Smooth muscle cell (in vitro differentiated cells): ENCODE data around the gene PPFIBP1. TPM values are rescaled to one million over a fixed set of nuclear protein-coding genes. Genes with fewer than 3 reads are reported as not detected.
A peak's percentile ranks its signal among the peaks of the same experiment; 100 is the strongest.
"Not testable (repeated sequence)": the region's sequence is repeated elsewhere in the genome, so short reads cannot be mapped to it uniquely, and the experiment has no call there.

Experiments
- DNase-seq: peaks from one replicate; lab custom pipeline; 2025; ENCODE audit not compliant: unreplicated experiment; lab: John Stamatoyannopoulos, UW
- H2AFZ ChIP-seq: fragments of 200-600 bp; sonication (generic); 2 replicates; pipeline ENCODE4 v1.6.0; 2016; ENCODE audit warnings: antibody characterized with exemption, low read depth, mild to moderate bottlenecking
- H3F3A ChIP-seq: fragments of 200-600 bp; sonication (generic); 2 replicates; pipeline ENCODE4 v1.6.0; 2017; ENCODE audit warnings: antibody characterized with exemption, low read depth
- H3K27ac ChIP-seq: fragments of 200-600 bp; sonication (generic); 2 replicates; pipeline ENCODE4 v1.5.1; 2016; ENCODE audit warnings: low read depth, mild to moderate bottlenecking
- H3K27me3 ChIP-seq: fragments of 200-600 bp; sonication (generic); 2 replicates; pipeline ENCODE4 v1.6.1; 2016; ENCODE audit warnings: low read depth, mild to moderate bottlenecking
- H3K36me3 ChIP-seq: fragments of 200-600 bp; sonication (generic); 2 replicates; pipeline ENCODE4 v1.5.1; 2016; ENCODE audit warnings: low read depth
- H3K4me1 ChIP-seq: fragments of 200-600 bp; sonication (generic); 2 replicates; pipeline ENCODE4 v1.5.1; 2016; ENCODE audit warnings: low read depth
- H3K4me2 ChIP-seq: fragments of 200-600 bp; sonication (generic); 2 replicates; pipeline ENCODE4 v1.6.0; 2016; ENCODE audit warnings: mild to moderate bottlenecking
- H3K4me3 ChIP-seq: fragments of 200-600 bp; sonication (generic); 2 replicates; pipeline ENCODE4 v1.5.1; 2016; ENCODE audit warnings: mild to moderate bottlenecking
- H3K79me2 ChIP-seq: fragments of 200-600 bp; sonication (generic); 2 replicates; pipeline ENCODE4 v1.6.0; 2016; ENCODE audit warnings: low read depth, mild to moderate bottlenecking
- H3K9ac ChIP-seq: fragments of 200-600 bp; sonication (generic); 2 replicates; pipeline ENCODE4 v1.6.0; 2016; ENCODE audit warnings: low read depth
- H3K9me3 ChIP-seq: fragments of 200-600 bp; sonication (generic); replicated peaks from 2 replicates; pipeline ENCODE4 v1.5.1; 2016; ENCODE audit warnings: low read depth
- H4K20me1 ChIP-seq: fragments of 200-600 bp; sonication (generic); 2 replicates; pipeline ENCODE4 v1.6.0; 2016; ENCODE audit warnings: low read depth
- CTCF ChIP-seq: fragments of 200-600 bp; sonication (generic); IDR thresholded peaks from 2 replicates; pipeline ENCODE4 v1.5.1; 2017; ENCODE audit warnings: borderline replicate concordance, mild to moderate bottlenecking, antibody characterized with exemption; ENCODE audit not compliant: insufficient read depth, poor library complexity, severe bottlenecking
- WGBS: methylation state at CpG from one replicate; pipeline ENCODE4 v1.1.7; 2016; ENCODE audit warnings: low lambda C conversion rate; 5-methylcytosine and 5-hydroxymethylcytosine counted together
- polyA plus RNA-seq: library from polyadenylated mRNA; unstranded; fragments of >200 nt; fragmentation: Nextera tagmentation; extraction: Ambion mirVana; gene quantifications from 2 replicates; pipeline ENCODE4 v1.2.1, GENCODE V29; 2016
- total RNA-seq: library from RNA; depleted of rRNA; stranded (reverse); fragments of >200 nt; gene quantifications from 2 replicates; pipeline ENCODE4 v1.2.3, GENCODE V29; 2014

PPFIBP1 gene
- total and polyA plus RNA-seq, 2 experiments from 2014 or later, result 45.7 to 150 TPM

GRCh38 chr12:27624586-27624985, 100.6 kb downstream of the PPFIBP1 start:
- Histone ChIP-seq H4K20me1 (no peaks in the 10 kb centered on the region), H3K4me2 (peak overlapping the region; percentile 61), H3F3A (no peaks in the 10 kb centered on the region), H3K4me3 (no peak overlapping the region), H3K27ac (peak overlapping the region; percentile 91), H3K4me1 (peaks cover 3% of the 10 kb centered on the region), H3K79me2 (peaks cover 83% of the 10 kb centered on the region), H2AFZ (no peak overlapping the region), H3K27me3 (no peaks in the 10 kb centered on the region), H3K36me3 (no peaks in the 10 kb centered on the region), H3K9ac (no peak overlapping the region), H3K9me3 (no peaks in the 10 kb centered on the region)
- WGBS, result 95% methylated on average over 4 of the region's 4 CpGs
- no peak for TF ChIP-seq CTCF
- DNase-seq, result no peak

- no peak for TF ChIP-seq CTCF
- Histone ChIP-seq H3K36me3 (no peaks in the 10 kb centered on the region), H3K4me1 (peaks cover 3% of the 10 kb centered on the region), H4K20me1 (no peaks in the 10 kb centered on the region), H3F3A (no peaks in the 10 kb centered on the region), H3K9me3 (no peaks in the 10 kb centered on the region), H3K27ac (peak overlapping the region; percentile 30), H3K4me3 (no peak overlapping the region), H3K79me2 (peaks cover 91% of the 10 kb centered on the region), H3K4me2 (peak overlapping the region; percentile 6), H2AFZ (no peak overlapping the region), H3K27me3 (no peaks in the 10 kb centered on the region), H3K9ac (no peak overlapping the region)
- no peak for DNase-seq
- 88% methylated on average over 7 of the region's 7 CpGs for WGBS
Measured at GRCh38 chr12:27627123-27627852, 103.3 kb downstream of the PPFIBP1 start.

- not testable (repeated sequence) for H3K27ac ChIP-seq, H4K20me1 ChIP-seq, H3K36me3 ChIP-seq, H3K4me2 ChIP-seq, H3F3A ChIP-seq, H3K4me3 ChIP-seq, H2AFZ ChIP-seq, H3K27me3 ChIP-seq, H3K9ac ChIP-seq, H3K9me3 ChIP-seq, H3K4me1 ChIP-seq, DNase-seq
- H3K79me2 ChIP-seq, result peaks cover 90% of the 10 kb centered on the region
- 67% methylated on average over 2 of the region's 2 CpGs for WGBS
Measured at GRCh38 chr12:27627853-27628469, 104.0 kb downstream of the PPFIBP1 start.

GRCh38 chr12:27630219-27630618, 106.2 kb downstream of the PPFIBP1 start:
- not testable (repeated sequence) for H3K27ac ChIP-seq, DNase-seq, H4K20me1 ChIP-seq, H3K27me3 ChIP-seq, H2AFZ ChIP-seq, H3F3A ChIP-seq, H3K4me3 ChIP-seq, H3K9me3 ChIP-seq, H3K36me3 ChIP-seq, H3K4me1 ChIP-seq, H3K9ac ChIP-seq
- peak overlapping the region; percentile 12 for H3K4me2 ChIP-seq
- WGBS, result 75% methylated on average over 2 of the region's 2 CpGs
- H3K79me2 ChIP-seq, result peaks cover 84% of the 10 kb centered on the region
